Measurements from ENCODE around the gene SH3PXD2A.
"Not testable (repeated sequence)": the region's sequence is repeated elsewhere in the genome, so short reads cannot be mapped to it uniquely, and the experiment has no call there.

The SH3PXD2A gene

DNA sequence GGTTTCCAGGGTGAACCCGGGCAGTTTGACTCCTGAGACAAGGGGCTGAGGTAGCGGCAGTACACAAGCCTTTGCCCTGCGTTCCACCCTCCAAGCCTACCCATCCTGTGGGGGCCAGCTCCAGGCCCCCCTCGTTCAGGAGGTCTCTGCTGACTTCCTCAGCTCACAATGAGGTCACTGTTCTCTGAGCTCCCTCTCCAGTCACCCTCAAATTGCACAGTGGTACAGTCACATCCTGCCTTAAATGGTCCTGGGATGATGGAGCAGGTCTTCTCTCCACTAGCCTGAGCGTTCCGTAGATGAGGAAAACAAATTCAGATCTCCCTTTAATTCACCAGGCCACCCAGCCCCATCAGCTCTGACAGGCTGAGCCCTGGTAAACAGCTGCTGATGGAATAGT, 90.2 kb downstream of the SH3PXD2A start:
- no peak for DNase-seq

DNA sequence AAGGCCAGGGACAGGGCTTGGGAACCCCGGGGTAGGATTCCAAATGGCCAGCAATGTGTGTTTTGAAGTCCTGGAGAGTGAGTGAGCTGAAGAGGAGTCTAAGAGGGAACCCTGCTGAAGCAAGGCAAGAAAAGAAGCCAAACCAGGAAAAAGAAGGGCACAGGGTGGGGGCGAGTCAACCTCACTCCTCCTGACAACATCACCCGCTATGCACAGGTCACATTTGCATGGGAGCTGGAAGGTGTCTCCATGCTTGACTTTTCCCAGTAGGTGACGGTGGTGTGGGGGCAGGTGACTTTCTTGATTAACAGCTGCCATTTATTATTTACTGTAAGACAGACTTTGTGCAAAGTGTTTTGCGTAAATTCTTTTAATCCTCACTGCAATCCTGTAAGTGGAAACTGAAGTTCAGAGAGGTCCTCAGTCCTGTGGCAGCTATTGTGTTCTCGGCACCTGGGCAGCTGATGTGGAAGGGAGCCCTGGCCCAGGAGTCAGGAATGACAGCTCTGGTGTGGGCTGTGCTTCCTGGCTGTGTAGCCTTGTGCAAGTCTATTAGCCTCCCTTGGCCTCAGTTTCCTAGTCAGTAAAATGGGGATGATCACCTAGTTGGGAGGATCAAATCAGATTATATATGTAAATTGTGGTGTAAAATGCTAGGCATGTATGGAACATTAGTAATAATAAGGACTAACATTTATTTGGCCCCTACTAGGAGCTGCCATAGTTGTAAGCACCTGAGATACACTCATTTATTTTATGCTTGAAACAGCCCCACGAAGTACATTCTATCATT, 90.9 kb downstream of the SH3PXD2A start:
- DNase-seq, result no peak

DNA sequence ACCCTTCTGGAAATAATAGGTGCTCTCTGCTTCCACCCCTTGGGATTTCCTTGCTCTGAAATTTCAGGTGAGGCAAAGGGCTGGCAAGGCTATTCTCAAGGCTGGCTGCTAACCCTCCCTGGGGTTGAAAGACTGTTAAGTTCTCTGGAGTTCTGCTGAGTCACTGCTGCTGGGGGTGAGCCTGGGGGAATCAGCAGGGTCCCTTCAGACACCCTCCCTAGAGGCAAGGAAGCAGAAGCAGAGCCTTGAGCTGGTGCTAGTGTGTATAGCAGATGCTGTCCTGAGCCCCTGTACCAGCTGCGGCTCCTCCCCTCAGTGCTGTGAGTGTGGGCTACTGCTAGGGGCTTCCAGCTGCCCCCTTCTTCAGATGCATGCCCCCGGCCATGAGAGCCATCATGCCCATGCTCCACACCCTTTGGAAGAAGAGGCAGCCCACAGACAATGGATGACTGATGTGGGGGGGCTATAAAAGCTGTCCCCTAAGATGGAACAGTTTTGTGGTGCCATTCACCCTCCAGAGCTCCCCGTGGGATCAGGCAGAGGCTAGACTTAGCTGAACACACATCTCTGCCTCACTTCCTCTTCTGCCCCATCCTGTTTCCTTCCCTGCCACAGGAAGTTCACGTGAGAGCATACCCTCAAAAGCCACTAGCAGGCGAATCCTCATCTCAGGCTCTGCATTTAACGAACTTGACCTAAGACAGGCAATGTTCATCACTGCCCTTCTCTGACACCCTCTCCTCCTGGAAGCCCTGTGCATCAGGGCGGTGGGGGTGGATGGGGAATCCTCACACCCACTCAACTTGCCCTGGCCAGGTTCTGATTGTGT, 91.8 kb downstream of the SH3PXD2A start:
- no peak for DNase-seq

DNA sequence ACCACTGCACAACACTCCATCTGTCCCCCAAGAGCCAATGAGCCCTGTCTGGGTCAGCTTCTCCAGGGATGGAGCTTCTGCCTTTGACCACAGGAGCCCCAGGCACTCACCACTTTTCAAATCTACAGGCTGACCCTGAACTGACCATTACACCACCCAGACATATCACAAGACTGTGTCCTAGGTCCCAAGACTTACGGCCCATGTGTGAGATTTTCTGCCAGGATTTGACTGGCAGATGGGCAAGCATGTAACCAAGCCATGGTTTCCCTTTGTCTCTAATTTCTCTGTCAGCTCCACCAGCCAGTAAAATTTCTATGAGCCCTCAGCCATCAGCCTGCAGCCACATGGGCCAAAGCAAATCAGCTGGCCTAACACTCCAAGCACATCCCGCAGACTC, 92.5 kb downstream of the SH3PXD2A start:
- no peak for DNase-seq

DNA sequence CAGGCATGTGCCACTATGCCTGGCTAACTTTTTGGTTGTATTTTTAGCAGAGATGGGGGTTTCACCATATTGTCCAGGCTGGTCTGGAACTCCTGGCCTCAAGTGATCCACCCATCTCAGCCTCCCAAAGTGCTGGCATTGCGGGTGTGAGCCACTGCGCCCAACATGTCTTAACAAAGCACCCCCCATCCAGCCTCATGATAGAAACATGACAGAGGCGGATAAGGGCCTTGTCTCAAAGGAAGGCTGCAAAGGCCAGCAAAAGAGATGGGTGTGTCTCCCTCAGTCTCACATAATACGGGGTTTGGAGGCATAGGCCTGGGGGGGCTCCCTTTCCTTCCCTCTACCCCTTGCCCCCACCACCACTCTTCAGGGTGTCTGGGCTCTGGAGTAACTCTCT, 93.2 kb downstream of the SH3PXD2A start:
- DNase-seq, result no peak

DNA sequence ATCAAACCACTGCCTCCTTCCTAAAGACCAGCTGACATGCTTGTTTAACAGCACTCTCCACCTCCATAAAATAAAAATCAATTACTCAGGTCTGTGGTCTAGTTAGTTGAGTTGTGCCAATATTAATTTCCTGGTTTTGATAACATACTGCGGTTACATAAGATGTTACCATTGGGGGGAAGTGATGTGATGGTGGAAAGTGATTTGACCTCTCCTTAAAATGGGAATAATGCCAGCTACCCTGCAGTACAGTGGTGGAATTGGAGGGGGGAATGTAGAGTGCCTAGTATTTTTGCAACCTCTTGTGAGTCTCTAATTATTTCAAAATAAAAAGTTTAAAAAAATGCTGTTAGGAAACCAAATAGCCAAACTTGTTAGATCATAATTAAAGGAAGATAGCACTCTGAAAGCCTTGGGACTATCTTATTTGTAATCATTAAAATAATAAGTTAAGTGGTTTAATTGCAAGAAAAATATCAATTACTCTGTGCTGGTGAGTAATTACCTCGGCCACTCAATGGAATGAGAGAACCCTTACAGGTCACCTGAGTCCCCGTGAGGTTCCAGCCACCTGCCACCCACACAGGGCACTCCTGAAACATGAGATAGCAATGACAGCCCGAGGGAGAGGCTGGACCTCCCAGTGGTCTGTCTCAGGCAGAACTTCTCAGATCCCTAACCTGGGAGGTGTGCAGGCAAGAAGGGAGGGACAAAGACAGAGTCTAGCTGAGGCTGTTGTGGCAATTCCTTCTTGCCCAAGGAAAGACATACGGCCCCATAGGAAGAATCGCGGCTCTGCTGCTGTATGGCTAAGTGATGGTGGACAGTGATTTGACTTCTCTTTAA, 94.1 kb downstream of the SH3PXD2A start:
- DNase-seq, result no peak

DNA sequence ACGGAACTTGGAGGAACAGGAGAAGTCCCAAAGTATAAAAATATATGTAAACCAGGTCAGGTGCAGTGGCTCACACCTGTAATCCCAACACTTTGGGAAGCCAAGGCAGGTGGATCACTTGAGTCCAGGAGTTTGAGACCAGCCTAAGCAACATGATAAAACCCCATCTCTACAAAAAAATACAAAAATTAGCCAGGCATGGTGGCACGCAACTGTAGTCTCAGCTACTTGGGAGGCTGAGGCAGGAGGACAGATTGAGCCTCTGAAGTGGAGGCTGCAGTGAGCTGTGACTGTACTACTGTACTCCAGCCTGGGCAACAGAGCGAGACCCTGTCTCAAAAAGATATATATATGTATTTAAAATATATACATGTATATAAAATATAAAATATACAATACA, 95.1 kb downstream of the SH3PXD2A start:
- DNase-seq, result not testable (repeated sequence)

DNA sequence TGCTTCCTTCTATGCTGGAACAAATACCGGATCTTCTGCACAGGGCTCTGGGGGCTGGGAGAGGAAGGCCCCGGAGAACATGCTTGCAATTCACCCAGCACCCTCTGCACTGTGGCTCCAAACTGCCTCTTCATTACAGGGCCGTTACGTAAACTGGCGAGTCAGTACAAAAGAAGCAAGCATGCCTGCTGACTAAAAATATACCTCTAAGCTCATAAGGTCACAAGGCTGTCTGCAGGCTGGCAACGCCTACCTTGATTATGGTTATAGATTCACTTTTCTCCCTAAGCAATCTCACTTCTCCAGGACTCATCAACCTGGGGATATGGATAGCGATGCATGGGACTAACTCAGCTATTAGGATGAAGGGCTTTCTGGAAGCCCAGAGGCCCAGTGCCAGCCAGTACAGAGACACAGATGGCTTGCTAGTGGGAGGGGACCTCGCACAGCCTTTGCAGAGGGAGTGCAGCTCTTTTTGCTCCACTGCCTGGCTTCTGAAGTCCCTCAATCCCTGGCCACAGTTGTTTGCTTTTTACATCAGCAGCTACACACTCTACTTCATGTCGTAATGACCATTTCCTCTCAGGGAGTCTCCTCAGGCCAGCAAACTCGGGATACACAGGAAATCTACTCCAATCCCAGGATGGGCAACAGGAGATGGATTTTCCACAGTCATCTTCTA, 96.1 kb downstream of the SH3PXD2A start:
- DNase-seq, result no peak

DNA sequence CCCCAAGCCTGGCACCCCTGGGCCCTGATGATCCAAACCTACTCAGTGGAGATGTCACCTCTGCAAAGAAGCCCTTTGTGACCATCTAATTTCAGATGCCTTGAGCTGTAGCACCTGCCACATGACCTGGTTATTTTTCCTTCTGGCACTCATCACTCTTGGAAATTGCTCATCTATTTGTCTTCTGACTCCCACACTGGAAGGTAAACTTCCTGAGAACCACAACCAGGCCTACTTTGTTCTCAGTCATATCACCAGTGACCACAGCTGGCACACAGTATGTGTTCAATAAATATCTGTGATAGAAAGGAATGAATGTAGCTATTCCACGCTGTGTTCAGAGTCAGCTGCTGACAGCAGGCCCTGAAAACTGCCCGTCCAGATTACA, 97.1 kb downstream of the SH3PXD2A start:
- DNase-seq, result no peak

DNA sequence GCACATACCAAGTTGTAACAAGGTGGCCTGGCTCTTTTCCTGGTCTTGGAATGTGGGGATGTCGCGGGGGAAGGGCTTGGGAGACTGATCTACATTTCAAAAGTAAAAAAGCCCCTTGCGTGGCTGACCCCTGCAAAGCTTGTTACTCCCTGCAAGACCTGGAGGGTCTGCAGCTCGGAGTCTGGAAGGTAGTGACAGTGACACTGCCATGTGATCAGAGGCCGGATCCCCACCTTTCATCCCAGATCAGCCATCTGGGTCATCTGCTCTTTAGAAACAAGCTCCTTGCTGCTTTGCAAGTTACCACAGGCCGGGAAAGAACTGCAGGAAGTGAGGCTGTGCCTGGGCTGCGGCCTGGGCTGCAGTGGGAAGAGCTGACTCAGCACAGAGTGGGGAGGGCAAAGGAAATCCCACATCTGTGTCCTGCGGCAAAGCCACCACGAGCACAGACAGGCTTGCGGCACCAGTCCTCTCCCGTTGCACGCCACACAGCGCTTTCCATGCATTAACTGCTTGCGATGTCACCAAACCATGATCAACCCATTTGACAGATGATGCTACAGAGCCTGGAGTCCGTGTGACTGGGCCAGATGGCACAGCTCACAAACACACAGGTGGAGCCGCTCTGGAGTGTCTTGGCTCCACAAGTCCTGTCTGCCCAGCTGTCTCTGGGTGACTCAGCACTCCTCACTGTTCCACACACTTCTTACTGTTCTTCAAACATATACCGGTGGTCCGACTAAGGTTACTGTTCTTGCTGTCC, 97.7 kb downstream of the SH3PXD2A start:
- DNase-seq, result peak; percentile 83

DNA sequence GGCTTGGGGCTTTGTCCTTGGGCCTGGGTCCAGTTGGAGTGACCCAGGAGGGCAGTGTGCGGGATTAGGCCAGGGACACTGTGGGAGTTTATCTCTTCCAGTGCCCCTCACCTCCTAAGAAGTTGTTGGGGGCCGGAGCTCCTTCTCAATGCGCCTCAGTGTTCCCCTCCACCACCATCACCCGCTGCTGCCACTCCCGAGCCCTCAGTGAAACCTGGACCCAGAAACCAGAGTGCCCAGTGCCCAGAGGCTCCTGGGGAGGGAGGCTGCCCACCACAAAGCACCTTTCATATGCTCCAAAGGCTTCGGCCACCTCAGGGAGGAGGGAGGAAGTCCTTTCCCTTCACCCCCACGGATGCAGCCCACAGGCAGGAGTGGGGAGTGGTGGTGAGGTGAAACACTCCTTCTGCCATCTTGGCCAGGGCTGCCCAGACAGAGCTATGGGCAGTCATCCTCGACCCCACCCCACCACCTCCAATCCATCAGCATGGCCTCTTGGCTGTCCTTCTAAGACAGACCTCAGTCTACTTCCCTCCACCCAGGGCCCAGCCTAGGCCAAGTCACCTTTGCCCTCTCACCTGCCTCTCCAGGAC, 99.0 kb downstream of the SH3PXD2A start:
- no peak for DNase-seq

DNA sequence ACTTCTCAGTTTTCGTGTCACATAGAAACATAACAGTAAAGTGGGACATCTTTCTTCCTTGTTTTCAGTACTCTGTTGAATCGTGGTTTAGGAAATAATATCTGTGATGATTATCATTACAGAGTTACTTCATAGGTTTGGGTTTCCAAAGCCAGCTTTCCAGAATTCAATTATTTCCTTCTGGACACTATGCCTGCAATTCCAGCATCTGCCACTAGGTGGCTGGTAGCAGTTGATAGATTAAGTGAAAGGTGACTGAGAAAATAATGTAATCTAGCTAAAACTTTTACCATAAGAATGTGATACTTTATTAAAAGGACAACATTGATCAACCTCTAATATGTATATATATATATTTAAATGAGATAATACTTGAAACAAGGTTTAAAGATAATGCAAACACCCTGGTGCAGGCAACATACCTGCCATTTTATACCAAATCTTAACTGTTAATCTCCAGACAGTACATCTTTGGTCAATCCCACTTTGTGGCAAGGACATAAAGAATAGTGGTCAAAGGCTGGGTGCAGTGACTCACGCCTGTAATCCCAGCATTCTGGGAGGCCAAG, 102.6 kb downstream of the SH3PXD2A start:
- DNase-seq, result no peak

DNA sequence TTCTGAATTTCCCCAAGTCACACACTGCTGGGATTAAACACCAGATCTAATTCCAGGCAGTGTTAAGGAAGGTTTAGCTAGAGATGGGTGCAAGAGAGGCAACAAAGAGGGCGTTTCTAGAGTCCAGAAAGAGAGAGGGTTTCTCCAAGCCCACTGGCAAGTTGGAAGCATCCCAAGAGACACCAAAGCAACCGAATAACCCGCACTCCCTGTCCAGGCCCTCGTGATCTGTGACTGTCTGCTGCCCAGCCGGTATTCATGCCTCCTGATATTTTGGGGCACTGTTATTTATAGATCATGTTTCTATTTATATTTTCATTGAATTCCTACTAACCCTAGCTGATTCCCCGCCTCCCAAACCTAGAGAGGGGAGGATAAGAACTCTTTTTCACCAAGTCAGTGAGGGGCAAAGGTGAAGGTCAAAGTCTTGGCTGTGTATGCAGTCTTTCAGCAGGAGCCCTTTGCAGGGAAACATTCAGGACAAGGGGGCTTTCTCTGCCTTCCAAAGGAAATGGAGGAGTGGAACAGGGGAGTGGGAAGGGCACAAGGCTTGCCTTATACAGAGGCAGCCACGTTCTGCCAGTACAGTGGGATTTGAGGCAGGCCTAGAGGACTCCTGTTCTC, 103.6 kb downstream of the SH3PXD2A start:
- DNase-seq, result no peak

DNA sequence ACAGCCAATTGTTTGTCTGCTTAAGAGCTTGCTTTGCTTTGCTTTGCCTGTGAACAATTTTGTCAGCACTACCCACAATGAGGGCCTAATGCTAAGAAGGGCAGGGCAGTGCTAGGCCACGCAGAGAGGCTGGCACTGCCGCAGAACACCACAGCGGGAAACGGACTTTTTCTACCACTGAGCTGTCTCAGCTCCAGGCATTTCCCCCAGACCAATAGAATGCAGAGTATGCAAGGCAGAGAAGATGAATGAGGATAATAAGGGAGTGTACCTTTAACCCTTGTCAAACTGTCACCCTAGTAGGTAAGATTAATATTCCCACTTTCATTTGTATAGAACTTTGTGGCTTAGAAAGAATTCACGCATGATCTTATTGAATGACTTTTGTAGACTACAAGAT, 104.5 kb downstream of the SH3PXD2A start:
- peak; percentile 18 for DNase-seq

DNA sequence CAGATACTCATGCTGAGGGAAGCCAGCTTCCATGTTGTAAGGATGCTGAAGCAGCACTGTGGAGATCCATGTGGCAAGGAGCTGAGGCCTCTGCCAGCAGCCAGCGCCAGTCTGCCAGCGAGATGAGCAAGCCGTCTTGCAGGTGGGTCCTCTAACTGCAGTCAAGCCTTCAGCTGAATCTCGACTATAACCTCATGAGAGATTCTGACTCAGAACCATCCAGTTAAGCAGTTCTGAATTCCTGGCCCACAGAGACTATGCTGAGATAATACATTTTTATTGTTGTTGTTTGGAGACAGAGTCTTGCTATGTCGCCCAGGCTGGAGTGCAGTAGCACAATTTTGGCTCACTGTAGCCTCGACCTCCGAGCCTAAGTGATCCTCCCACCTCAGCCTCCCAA, 105.6 kb downstream of the SH3PXD2A start:
- no peak for DNase-seq

DNA sequence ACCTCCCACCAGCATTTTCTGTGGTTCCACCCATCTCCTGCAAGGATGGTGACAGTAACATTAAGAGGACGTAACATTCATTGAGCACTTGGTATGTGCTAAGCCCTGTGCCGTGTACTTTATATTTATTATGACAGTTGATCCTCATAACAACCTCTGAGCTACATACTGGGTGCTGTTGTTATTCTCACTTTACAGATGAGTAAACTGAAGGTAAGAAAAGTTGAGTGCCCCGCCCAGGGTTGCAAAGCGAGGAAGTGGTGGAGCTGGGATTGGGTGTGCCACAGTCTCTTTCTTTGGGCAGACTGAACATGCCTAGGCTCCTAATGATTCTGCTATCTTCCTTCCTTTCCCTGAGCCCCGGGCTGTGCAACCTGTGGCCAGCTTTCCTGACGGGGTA, 107.4 kb downstream of the SH3PXD2A start:
- DNase-seq, result no peak

DNA sequence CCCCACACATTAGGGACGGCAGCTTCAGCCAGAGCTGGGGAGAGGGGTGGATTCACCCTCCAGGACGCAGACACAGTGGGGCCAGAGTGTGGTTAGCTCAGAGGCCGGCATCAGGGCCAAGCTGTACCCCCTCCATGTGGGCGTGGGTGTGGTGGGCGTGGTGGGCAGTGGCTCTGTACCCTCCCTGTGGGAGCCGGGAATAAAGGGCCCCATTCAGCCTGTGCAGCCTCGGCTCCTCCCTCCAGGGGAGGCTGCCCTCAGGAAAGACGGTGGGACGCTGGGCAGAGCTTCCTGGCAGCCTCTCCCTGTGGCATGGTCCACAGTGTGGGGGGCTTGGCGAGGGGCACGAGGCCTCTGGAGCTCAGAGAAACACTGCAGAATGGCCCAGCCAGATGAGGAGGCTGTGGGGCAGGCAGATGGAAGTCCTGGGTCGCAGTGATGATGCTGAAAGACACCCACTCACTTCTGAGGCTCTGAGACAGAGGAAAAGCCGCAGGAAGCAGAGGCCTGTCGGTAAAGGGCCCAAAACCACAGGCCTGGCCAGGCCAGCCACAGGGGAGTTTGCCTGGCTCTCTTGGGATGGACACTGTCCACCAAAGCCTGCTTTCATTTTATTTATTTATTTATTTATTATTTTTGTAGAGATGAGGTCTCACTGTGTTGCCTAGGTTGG, 108.0 kb downstream of the SH3PXD2A start:
- DNase-seq, result peak; percentile 67

DNA sequence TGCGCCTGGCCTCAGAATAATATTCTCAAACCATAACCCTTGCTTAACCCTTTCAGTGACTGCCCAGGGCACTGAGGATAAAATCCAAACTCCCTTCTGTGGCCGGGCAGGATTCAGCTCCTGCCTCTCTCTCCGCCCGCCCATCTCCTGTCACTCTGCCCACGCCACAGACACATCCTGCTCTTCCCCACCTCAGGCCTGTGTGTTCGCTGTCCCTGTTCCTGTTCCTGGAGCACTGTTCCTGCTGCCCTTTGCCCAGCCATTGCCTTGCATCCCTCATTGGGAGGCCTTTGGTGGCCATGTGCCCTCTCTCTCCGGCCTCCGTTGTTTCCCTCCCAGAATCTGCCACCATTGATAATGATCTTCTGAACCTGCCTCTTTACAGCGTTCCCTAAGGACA, 108.8 kb downstream of the SH3PXD2A start:
- DNase-seq, result no peak

DNA sequence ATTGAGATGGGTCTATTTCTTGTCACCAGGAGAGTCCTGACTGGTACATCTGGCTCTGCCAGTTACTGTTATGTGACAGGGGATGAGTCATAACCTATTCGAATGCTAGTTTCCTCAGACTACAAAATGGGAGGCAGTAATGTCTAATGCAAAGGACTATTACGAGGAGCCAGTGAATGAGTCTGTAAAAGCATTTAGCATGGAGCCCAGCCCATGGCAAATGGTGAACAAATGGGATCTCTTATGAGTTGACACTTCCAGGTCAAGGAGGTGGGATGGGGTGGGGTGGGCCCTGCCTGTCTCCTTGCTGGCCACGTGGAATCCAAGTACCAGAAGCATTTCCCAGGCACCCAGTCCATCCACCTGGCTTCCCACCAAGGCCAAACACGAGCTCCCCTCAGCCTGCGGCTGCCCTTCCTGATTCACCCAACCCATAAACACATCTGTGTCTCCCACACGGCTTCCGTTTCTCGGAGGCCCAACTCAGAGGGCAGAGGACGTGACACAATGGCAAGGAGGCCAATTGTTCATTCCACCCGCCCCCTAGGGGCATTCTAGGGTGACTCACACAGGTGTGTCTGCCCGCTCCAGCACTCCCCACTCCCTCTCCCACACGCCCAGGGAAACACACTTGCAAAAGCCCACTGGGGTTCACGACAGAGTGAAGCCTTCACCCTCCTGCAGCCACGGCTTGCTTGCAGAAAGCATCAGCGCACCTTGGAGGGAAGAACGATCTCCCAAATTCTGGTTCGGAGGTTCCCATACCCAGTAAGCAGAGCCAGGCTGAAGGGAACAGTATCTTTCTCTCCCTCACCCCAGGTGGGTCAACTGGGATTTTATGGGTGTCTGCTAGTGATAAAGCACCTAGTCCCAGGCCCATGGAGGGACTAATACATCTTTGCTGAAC, 109.8 kb downstream of the SH3PXD2A start:
- no peak for DNase-seq

All from left hindlimb (tissue), 1 donor.